NK-92 (cell line): ENCODE data around the gene PHB1.
"Not testable (repeated sequence)": the region's sequence is repeated elsewhere in the genome, so short reads cannot be mapped to it uniquely, and the experiment has no call there.

ENCODE experiments used
- DNase-seq: peaks from one replicate; lab custom pipeline; 2025; ENCODE audit not compliant: unreplicated experiment; lab: John Stamatoyannopoulos, UW

PHB1 gene

DNA sequence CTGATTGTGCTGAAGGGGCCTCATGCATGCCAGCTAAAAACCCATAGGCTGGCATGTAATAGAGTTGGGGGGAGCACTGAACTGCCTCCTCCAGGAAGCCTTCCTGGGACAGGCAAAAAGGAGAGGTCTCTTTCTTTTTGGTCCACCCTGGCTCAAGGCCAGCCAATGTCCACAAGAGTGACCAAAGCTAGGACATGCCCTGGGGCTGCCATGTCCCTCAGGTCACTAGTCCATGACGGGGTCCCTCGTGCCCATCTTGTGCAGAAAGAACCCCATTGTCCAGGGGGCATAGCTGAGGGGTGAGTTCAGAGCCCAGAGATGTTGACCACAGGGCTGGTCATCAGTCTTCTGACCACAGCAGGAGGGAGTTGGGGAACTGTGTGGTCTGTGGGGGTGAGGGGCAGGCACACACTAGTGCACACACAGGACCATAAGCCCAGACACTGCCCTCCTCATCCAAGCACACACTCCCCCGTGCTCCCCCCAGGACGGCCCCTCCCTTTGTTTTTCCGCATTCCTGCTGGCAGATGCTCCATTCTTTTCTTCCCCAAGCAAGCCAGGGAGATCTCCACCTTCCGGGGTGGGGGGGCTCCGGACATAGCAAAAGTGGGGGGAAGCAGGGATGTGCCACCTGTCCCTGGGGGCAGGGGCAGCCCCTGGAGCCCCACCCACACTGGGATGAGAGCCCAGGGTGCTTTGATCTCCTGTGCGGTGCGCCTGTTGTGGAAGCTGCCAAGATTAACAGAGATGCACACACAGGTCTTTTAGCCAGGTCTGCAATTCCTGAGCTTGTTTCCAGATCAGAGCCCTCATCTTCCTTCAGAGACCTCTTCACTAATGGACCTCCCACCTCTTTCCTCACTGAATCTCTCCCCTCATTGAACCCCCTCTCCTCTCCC, 25.2 kb upstream of the PHB1 start:
- no peak for DNase-seq

DNA sequence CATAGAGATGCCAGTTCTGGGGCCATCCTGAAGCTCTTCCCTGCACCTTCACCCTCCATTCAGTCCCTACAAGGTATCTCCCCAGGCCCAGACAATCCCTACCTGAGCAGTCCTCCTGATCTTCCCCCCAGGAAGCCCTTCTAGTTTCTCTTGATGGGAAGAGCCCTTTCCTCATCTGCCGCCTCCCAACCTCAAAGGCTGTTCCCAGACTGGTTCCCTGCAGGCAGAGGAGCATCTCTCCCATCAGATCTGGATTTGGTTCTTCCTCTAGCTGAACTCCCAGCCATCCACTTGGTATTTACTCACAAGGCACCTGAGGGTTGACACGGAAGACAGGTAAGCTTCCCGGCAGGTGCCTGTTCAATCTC, 24.6 kb upstream of the PHB1 start:
- no peak for DNase-seq

DNA sequence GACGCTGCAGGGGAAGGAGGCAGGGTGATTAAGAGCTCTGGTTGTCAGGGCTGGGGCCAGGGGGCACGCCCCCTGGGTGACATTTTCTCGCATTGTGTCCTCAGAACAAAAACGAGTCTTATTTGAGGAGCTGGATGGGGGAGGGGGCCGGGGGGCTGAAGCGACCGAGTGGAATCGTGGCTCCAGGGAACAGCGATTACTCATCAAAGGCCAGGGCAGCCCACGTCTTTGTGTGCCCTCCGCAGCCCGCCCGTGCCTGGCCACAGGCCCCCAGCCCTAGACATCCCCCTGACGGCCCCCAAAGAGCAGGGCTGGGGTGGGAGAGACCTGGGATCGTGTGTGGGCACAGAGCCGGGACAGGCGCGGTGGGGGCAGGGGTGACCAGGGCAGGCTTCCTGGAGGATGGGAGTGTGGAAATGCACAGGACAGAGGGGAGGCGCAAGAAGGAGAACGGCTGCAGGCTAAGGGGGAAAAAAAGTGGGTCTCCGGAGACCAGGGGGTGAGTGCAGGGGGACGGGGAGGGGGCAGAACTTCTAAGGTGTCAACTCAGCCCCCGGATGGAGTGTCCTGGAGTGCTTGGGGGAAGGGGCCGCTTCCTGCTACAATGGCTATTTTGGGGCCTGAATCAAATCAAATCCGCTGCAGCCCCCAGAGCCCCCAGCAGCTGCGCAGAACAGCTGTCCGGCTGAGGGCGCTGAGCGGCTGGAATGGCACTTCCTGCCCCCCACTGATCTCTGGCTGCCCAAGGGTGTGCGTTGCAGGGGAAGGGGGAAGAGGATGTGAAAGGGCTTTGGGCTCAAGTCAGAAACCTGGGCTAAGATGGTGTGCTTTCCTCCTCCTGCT, 24.0 kb upstream of the PHB1 start:
- no peak for DNase-seq

DNA sequence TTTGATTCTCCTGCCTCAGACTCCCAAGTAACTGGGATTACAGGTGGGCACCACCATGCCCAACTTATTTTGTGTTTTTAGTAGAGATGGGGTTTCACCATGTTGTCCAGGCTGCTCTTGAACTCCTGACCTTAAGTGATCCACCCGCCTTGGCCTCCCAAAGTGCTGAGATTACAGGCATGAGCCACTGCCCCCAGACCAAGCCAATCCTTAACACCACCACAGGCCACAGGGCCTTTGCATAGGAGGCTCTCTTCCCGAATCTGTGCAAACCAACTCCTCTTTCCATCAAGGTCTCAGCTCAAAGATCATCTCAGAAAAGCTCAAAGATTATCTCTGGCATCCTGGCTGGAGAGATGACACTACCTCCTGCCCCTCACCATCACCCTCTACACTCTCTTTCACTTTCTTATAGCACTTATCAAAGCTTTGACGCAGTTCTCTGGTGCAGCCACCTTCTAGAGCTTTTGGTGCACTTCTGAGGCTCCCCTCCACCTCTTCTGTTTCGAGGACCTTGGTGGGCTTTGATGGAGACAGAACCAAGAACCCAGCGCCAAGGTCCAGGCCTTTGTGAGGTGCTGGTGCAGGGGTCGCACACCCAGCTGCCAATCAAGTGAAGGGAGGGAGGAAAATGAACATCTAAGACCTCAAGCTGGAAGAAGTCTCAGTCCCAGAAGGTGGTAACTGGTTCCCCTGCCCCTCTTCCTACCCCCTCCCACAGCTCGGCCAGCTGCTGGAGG, 23.2 kb upstream of the PHB1 start:
- DNase-seq: no peak

DNA sequence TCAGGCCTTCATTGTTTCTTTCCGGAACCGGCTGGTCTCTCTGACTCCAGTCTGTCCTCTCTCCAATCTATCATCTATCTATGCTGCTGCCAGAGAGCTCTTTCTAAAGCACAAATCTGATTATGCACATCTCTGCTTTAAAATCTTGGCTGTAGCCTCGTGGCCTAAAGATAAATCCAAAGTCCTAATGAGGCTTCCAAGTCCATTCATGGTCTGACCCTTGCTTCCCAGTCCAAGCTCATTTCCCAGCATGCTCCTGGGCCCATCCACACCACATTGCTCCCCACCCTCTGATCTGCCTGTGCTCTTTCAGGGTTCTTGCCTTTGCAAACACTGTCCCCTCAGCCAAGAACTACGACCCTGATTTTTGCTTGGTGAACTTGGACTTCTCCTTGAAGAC, 21.5 kb upstream of the PHB1 start:
- DNase-seq: no peak

DNA sequence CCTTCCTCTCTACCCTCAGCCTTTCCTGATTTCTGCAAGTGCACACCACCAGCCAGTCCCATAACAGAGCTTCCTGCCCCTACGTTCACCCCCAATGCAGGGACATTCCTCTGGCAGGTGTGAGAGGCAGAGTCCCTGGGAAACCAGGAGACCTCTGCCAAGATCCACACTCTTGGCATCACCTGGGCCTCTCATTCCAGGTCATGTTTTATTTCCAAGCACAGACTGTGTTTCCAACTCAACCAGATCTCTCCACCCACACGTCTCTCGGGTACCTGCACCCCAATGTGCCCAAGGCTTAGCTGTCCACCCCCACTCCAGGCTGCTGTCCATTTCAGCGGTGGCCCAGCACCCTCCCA, 21.0 kb upstream of the PHB1 start:
- DNase-seq: no peak

DNA sequence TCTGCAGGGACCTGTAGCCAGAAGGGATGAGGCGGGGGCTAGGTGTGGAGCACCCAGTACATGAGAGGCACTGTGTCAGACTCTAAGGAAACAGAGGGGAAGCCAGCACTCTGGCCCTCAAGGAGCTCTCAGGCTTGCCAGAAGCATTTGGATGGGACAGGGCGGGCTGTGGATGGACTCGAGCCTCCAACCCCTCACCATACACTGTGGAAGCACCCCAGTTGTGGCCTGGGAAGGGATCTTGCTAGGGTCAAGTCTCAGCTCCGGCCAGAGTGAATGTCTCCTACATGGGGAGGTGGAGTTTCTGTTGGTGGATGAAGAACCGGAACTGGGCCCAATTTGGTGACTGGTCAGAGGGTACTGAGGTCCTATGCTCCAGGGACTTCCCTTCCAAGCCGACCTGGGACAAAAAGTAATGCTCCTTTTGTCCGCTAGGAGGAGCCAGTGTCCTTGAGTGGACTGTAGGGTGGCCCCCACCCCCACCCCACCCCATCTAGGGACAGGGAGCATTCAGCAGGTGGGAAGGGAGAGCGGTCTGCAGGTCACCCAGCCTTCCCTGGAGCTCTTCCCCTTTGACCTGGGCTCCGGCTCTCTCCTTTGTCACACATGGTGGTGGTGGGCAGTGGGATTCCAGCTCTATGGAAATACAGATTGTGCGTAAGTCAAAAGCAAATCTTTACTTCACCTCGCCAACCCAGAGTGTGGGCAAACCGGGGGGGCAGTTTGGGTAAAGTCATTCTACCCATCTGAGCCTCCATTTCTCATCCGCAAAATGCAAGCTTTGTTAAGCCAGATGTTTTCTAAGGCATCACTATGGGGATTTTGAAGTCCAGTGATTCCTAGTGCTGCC, 20.4 kb upstream of the PHB1 start:
- no peak for DNase-seq

DNA sequence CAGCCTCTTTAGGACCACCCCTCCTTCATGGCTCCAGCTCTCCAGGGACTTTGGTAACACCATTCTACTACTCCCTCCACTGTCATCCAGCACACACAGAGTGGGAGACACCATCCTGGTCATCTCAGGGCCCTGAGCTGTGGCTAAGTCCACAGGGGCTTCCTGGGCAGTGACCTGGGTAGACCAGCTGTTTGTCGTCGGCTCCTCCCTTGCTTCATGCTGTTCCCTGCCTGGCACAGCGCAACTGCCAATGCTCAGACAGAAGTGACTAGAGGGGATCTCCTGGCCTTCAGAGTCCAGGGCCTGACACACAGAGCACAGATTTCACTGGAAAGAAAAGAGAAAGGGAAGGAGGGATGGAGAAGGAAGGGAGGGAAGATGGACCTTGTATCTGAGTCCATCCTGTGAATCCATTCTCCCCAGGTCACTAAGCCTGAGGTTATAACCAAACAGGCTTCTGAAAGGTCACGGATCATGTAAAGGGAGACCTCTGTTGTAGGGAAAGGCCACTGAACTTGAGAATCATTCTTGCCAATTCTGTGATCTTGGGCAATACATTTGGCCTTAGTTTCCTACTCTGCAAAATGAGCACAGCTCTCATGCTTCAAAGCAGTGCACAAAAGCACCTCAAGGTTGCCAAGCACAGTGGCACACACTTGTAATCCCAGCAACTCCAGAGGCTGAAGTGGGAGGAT, 18.5 kb upstream of the PHB1 start:
- DNase-seq: no peak

DNA sequence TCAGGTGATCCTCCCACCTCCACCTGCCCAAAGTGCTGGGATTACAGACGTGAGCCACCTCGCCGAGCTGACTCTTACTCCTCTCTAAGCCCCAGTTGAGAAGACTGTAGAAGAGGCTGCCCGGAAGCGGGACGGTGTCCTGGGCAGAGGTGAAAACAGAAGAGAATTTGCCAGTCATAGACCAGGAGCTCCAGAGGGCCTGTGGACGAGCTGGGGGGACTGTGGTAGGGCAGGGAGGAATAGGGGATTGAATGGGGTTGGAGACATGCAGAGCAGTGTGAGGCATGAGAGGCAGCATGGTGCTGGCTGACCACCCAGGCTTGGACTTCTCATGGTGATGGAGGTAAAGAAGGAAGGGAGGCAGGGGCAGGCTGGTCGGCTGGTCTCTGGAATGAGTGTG, 17.1 kb upstream of the PHB1 start:
- DNase-seq: no peak

DNA sequence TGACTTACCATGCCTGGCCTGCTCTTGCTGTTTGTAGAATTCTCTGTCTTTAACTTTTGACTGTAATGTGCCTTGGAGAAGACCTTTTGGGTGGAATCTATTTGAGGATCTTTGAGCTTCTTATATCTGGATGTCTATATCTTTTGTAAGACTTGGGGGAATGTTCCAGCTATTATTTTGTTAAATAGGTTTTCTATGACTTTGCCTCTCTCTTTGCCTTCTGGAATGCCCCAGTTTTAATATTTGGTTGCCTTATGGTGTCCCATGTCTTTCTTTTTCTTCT, 10.3 kb upstream of the PHB1 start:
- DNase-seq: no peak

DNA sequence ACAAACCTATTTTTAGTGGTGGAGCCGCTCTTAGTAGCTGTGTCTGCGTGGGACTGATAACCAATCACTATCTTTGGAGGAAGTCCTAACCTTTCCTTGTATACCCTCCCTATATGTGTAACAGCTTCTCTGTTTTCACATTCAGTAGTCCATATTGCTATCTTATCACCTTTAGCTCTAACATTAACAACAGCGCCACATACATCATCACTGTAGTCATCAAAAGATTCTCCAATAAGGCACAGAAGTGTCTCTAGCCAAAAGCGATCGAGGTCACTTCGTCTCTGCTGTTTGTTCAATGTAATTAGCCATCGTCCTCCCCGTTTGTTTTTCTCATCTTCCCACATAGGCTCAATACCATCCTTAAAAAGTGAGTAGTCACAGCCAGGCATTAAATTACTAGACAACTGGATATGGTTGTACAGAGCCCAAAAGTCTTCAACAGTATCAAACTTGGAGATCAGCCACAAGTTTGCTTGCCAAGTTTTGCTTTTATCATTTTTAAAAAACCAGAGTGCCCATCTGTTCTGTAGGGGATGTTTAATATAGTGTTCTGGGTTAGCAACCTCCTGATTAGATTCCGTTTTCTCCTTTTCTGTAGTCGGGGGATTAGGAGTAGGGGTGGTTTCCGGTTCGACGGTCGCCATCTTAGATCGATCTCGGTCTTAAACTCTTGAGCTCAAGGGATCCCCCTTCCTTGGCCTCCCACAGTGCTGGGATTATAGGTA, 9.8 kb upstream of the PHB1 start:
- not testable (repeated sequence) for DNase-seq

DNA sequence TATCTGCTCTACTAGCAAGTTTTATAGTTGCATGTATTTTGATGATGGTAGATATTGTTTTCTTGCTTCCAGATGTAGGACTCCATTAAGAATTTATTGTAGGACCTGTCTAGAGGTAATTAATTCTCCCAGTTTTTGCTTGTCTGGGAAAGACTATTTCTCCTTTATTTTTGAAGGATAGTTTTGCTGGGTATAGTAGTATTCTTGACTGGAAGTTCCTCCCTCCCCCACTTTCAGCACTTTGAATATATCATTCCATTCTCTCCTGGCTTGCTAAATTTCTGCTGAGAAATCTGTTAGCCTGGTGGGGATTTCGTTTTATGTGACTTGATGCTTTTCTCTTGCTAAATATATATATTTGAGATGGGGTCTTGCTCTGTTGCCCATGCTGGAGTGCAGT, 8.0 kb upstream of the PHB1 start:
- no peak for DNase-seq

DNA sequence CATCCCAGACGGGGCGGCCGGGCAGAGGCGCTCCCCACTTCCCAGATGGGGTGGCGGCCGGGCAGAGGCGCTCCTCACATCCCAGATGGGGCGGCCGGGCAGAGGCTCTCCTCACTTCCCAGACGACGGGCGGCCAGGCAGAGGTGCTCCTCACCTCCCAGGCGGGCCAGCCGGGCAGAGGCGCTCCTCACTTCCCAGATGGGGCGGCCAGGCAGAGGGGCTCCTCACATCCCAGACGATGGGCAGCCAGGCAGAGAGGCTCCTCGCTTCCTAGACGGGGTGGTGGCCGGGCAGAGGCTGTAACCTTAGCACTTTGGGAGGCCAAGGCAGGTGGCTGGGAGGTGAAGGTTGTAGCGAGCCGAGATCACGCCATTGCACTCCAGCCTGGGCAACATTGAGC, 5.1 kb upstream of the PHB1 start:
- not testable (repeated sequence) for DNase-seq

DNA sequence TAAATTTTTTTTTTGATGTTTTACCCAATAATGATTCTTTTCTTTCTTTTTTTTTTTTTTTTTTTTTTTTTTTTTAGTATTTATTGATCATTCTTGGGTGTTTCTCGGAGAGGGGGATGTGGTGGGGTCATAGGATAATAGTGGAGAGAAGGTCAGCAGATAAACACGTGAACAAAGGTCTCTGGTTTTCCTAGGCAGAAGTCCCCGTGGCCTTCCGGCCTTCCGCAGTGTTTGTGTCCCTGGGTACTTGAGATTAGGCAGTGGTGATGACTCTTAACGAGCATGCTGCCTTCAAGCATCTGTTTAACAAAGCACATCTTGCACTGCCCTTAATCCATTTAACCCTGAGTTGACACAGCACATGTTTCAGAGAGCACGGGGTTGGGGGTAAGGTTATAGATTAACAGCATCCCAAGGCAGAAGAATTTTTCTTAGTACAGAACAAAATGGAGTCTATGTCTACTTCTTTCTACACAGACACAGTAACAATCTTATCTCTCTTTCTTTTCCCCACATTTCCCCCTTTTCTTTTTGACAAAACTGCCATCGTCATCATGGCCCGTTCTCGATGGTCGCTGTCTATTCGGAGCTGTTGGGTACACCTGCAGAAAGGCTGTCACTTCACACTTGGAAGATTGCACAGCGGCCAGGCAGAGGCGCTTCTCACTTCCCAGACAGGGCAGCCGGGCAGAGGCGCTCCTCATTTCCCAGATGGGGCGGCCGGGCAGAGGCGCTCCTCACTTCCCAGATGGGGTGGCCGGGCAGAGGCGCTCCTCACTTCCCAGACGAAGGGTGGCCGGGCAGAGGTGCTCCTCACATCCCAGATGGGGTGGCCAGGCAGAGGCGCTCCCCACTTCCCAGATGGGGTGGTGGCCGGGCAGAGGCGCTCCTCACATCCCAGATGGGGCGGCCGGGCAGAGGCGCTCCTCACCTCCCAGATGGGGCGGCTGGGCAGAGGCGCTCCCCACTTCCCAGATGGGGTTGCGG, 4.4 kb upstream of the PHB1 start:
- not testable (repeated sequence) for DNase-seq

DNA sequence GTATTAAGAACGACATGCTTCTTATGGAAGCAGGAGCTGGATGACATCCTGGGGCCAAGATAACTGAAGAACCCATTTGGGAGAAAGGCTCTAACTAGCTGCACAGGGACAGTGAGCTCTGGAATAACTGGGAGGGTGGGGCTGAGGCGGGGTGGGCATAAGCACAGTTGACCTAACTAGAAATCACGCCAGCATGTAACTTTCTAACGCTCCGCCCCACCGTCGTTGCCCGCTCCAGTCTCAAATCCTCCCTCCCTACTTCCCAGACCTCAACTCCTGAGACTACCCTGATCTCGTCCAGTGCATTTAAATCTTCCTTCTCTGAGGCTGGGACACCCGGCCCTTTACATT, 436 bp downstream of the PHB1 start:
- DNase-seq: no peak

DNA sequence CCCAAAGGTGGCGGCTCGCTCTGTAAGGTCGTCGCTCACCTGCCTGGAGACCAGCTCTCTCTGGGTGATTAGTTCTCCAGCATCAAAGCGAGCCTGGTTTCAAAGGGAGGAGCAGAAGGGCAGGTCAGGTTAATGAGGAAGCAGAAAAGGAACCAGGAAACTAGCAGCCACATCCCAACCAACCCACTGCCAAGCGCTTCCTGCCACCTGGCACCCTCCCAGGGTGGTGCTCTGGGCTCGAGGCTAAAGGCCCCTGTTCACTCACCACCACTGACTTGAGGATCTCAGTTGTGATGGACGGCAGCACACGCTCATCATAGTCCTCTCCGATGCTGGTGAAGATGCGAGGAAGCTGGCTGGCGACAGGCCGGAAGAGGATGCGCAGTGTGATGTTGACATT, 5.6 kb downstream of the PHB1 start:
- no peak for DNase-seq

DNA sequence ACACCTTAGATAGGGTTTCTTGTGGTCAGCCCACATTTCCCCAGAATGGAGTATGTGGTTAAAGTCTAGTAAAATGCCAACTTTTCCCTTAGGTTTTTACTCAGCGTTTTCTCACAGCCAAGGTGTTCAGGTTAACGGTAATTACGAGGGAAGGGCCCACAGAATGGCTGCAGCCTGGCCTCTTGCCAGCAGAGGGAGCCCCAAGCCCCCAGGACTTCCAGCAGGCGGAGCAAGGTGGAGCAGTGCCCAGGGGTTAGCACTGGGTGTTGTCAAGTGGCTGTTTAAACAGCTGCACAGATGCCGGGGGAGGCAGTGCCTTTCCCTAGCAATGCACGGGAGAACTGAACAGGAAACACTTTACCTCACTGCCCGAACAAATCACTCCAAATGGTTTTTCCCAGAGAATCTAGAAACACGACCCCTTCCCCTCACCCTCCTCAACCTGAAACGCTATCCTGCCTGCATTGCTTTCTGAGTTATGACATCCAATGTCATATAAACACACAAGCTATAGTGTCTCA, 6.6 kb downstream of the PHB1 start:
- DNase-seq: no peak

DNA sequence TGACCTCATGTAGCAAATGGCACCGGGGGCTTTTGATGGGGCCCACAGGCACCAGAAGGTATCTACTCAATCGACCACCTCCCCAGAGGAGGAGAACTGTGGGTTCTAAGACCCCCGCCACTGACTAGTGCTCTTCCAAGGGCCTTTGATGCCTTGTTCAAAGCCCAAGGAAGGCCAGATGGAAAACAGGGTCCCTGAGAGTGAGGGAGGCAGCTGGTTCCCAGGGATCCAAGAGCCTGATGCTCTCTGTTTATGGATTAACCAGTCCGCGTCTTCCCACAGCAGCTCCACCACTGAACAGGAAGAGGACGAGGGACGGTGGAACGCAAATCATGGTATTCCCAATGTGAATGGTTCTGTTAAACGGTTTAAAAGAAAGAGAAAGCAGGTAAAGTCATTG, 7.6 kb downstream of the PHB1 start:
- no peak for DNase-seq
